Activated naive CD8-positive, alpha-beta T cell treated with anti-CD3 and anti-CD28 coated beads, Interleukin-2, amount 50 U/mL, for 16 hours (primary cell): ENCODE measurements around the gene ATXN7L2.

Experiments
- DNase-seq: peaks from one replicate; pipeline ENCODE4 v3.0.0-alpha.2; 2020; ENCODE audit warnings: low read depth, low spot score

The ATXN7L2 gene

DNA sequence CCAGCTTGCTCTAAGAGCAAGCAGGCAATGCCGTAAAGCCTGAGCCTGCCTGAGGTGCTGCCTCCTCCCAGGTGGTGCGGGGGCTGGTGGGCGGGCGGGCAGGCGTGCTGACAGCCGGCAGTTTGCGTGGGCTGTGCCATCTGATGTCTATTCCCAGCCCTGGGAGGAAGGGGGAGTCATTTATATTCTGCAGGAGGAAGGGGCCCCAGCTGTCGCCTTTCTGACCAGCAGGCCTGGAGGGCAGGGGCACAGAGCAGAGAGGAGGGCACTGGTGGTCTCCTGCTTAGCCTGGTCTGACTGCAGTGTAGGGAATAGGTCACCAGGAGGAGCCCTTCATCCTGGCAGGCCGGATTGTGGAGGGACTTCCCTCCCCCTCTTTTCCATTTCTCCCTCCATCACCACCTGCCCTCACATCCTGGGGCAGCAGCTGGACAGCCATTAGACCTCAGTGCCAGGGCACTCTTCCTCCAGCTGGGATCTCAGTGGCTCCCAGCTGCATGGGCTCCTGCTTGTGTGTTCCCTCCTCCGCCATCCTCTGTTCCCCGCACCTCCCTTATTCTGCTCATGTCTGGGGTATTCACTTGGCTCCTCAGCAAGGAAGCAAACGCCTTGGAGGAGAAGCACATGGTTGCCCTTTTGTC lies 14.6 kb downstream of the ATXN7L2 start:
- DNase-seq, result no peak

DNA sequence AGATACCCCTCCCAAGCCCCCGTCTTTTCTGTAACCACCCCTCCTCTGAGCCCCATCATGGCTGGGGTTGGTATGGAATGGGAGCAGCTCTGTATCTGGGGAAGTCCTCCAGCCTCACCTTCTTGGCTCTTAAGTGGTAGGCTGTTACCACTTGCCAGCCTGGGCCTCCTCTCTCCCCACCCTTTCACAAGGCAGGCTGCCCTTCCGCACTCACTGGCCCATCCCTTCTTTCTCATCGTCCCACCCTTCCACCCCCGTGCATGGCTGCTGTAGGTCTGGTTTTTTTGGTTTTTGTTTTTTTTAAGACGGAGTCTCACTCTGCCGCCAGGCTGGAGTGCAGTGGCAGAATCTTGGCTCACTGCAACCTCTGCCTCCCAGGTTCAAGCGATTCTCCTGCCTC lies 15.4 kb downstream of the ATXN7L2 start:
- no peak for DNase-seq

DNA sequence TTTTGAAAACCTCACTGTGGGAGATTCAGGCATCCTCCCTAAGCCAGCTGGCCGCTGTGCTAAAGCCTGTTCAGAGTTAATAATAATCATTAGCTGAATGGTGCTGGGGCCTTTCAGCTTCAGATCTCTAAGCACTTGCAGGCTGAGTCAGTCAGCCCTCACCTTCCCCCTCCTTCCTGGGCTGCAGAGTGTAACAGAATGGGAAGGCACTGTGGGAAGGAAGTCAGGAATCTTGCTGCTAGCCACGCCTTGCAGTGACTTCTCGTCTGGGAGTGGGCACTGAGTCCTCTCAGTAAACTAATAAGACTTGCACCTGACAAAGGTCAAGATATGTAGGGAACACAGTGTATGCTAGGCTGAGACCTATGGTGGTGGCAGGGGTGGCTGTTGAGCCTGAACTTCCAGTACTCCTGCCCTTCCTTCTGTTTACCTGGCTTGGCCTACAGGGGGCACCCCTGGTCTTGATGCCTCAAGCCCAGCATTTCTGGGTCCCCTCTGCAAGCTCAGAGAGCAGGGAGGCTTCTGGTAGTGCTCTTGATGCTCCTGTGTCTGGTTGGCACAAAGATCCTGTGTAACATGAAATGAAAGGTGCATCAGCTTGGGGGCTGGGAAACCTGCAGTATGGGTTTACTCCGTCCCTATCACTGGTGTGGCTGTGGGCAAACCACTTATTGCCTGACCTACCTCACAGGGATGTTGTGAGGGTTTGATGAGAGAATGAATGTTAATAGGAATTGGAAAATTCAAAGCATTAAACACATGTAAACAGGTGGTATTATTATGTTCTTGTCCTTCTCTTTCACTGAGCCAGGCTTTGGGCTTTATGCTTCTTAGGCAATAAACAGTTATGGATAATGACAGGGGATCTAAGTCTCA lies 16.2 kb downstream of the ATXN7L2 start:
- DNase-seq, result no peak

GRCh38 chr1:109500941-109501381 lies 17.3 kb downstream of the ATXN7L2 start:
- DNase-seq, result no peak

GRCh38 chr1:109501644-109502363 lies 18.1 kb downstream of the ATXN7L2 start:
- no peak for DNase-seq

DNA sequence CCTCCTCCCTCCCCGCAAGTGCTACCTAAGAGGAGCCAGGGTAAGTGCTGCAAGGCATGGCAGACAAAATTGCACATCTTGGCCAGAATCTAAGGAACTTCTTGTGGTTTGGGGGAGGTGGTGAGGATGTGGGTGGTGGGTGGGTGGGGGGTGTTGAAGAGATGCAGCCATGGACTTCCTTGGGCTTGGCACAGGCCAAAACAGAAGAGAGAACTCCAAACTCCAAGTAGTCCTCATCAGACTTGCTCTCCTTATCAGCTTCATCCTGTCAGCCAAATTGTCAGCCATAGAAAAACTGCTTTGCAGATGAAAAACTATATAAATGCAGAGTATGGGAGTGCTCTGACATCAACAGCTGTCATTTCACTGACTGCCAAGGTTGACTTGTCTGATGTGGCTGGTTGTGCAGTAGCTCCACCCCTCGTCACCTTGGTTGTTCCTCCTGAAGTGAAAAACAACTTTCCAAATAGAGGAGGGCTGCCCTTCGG lies 18.7 kb downstream of the ATXN7L2 start:
- DNase-seq, result no peak

DNA sequence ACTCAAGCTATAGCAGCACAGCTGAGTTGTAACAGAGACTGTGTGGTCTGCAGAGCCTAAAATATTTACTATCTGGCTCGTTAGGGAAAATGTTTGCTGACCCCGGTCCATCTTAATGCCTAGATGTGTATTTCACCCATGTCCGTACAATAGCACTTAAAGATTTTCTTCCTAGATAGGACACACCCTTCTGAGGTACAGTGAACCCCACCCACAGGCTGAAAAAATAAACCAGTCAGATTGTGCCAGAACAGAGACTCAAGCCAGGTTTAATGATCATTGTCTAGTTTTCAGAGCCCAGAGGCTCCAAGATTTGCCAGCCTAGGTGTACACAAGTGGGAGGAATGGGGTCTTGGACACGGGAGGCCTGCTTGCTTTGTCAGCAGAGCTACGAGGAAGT lies 20.2 kb downstream of the ATXN7L2 start:
- DNase-seq, result no peak

DNA sequence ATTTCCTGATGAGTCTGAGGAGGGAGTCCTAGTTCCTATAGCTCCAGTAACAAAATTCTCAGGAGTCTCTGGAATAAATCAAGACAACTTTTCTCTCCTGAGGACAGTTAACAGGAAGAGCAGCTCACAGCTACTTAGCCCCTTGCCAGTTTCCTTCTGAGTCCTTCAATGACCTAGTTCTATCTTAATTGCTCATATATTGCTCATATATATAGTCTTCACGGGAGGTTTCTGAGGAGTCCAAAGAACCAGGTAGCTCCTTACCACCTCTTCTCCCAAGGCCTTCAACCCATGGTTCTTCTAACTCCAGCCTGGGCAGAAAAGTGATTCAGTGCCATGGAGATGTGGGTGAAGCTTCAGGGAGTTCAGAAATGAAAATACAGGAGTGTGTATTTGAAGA lies 21.3 kb downstream of the ATXN7L2 start:
- no peak for DNase-seq

DNA sequence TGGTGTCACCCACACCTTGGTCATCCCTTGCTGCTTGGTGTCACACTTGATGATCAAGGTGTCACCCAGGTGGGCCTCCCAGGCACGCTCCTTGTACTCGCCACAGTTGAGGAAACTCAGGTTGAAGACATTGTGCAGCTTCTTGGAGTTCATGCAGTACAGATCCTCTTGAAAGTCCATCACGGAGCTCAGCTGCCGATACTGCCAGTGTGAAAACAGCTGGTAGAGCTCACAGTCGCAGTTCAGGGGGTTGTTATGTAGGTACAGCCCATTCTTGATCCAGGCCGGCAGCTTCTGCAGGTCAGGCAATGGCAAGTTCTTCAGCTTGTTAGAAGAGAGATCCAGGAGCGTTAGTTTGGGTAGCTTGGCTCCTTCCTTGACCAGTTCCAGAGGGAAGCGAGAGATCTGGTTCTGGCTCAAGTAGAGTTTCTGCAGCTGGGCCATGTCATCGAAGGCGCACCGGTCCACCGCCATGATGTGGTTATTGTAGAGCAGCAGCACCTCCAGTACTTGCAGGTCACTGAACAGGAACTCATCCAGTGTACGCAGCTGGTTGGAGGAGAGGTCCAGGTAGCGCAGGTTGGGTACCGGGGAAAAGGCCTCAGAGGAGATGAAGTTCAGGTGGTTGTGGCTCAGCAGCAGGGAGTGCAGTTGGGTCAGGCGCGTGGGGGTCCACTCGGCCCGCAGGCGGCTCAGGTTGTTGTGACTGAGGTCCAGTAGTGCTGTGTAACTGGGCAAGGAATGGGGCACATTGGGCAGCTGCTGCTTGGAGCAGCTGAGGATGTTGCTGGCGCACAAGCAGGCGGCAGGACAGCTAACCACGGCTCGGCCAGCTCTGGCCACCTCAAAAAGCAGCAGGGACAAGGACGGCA lies 24.5 kb downstream of the ATXN7L2 start:
- DNase-seq, result no peak

- no peak for DNase-seq
Observed at GRCh38 chr1:109508873-109509175, 25.1 kb downstream of the ATXN7L2 start.

- peak; percentile 32 for DNase-seq
Observed at GRCh38 chr1:109509176-109510134, 25.8 kb downstream of the ATXN7L2 start, which contains the start of gene AMIGO1. Gene AMIGO1, minus strand, starts transcription at chr1:109509727. Its CDS starts 815 bp downstream, at chr1:109508912.

DNA sequence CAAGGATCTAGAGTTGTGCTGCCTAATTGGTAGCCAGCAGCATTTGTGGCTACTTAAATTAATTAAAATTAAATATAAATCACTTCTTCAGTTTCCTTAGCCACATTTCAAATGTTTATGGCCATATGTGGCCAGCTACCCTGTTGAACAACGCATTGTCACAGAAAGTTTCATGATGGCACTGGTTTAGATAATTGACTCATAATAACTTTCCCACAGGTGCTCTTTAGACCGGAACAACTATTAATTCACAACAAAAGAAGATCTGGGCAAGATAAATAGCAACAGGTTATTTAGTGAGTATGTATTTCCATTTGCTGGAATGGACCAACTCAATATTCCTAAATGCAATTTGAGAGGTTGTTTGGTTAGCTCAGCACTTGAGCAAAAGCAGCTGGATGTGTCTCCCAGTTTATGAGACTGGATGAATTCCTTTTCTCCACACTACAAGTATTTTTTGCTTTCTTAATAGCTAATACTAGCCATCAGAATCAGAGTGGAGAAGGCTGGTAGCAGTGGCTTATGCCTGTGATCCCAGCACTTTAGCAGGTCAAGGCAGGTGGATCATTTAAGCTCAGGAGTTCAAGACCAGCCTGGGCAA lies 29.5 kb downstream of the ATXN7L2 start:
- DNase-seq, result no peak

DNA sequence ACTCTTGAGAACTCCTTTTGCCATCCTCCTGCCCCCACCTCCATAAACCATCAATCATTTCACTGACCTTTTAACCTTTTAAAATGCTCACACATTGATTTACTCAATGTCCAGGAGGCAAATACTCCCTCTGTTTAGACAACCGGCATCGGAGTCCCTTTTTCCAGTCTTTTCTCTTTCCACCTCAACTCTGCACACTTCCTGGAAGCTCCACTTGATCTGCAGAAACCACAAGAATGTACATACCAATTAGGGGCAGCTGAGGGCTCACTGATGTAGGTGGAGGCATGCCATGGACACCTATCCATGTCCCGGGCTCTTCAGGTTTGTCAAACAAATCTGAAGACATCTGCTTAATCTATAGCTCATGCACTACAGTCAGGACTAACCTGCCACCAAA lies 31.1 kb downstream of the ATXN7L2 start:
- DNase-seq, result no peak

DNA sequence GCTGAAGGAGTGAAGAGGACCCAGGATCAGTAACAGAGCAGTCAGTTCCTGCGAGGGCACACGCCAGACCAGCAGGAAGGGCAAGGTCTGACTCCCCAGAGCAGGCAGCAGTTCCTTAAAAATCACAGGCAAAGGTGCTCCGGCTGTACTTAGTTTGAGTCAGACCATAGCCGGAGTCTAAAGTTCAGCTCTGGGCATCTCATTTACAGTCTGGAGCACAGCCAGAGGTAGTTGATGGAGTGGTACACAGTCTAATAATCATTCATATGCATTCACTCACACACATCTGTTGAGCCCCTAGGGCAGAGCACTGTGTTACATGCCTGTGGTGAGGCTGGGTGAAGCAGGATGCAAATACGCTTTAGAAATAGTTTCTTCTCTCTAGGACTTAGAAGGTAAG lies 33.2 kb downstream of the ATXN7L2 start:
- DNase-seq, result no peak

DNA sequence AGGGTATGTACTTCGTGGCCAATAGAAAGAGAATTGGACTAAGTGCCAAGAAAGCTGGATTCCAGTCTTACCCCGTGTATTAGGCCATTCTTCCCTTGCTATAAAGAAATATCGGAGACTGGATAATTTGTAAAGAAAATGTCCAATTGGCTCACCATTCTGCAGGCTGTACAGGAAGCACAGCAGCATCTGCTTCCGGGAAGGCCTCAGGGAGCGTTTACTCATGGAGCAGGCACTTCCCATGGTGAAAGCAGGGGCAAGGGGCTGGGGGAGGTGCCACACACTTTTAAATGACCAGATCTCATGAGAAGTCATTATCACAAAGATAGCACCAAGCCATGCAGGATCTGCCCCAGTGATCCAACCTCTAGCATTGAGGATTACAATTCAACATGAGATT lies 33.6 kb downstream of the ATXN7L2 start:
- DNase-seq, result no peak

DNA sequence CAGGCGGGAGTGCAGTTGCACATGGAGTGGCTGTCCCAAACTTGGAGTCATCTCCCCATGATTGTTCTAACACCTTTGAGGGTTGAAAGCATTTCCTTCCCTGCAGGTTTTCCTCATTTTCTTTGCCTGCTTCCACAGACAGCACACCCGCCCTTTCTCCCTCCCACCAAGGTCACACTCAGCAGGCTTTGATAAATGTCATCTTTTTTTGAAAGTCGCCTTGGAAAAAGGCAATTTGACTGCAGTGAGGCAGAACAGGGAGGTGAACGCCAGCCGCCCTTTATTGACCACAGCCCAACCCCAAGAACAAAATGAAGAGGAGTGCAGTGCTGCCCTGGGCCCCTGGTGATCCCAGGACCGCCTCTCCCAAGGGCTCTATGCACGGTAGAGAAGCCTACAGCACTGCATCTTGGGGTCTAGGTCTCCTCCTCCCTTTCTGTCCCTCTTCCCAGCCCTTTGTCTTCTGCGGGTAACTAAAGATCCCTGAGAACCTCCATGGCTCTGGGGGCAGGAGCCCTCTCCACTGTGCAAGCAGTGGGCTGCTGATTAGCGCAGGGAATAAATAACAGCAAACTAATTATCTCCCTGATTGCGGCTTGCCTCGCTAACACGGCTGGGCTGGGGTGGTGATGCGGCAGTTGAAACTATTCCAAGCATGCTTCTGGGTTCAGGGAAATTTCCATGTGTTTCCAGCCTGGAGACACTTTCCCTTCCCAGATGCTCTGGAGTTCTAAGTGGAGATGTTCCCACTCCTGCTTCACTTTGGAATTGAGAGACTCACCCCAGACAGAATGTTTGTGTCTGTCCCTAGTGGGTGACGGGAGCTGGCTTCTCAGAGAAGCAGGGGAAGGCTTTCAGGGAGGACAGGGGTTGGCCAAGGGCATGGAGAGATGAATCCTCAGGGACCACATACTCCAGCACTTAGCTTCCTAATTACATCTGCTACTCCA lies 37.6 kb downstream of the ATXN7L2 start:
- no peak for DNase-seq

DNA sequence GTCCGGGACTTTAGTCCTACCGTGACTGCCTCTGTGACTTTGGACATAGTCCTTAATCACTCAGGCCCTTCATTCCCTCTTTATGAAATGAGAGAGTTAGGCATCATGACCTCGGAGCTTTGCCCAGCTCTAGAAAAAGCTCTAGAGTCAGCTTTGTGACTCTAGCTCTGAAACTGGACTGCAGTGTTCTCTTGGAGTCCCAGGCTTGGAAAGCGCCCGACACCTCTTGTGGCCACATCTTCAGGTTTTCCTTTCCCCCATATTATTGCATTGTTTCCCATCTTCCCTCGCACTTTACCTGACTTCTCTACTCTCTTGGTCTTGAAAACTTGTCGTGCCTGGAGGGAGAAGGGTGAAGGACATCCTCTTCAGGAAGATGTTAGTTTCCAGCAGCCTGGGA lies 38.3 kb downstream of the ATXN7L2 start:
- no peak for DNase-seq

GRCh38 chr1:109523706-109524105 lies 40.0 kb downstream of the ATXN7L2 start:
- no peak for DNase-seq
